Neutrophil (primary cell): ENCODE measurements around the gene C7orf57.

Source experiments
- H3K27ac ChIP-seq: fragments of 200-600 bp; sonication (generic); 2 replicates; pipeline ENCODE4 v1.5.1; 2016; ENCODE audit warnings: mild to moderate bottlenecking, moderate library complexity
- H3K27me3 ChIP-seq: fragments of 200-600 bp; sonication (generic); 2 replicates; pipeline ENCODE4 v1.6.0; 2016; ENCODE audit warnings: mild to moderate bottlenecking
- H3K36me3 ChIP-seq: fragments of 200-600 bp; sonication (generic); 2 replicates; pipeline ENCODE4 v1.5.1; 2017
- H3K4me1 ChIP-seq, 2 experiments: fragments of 200-600 bp in 1 of 2; sonication (generic) in 1 of 2; 1 replicate in 1 of 2; 2 replicates in 1 of 2; pipeline versions ENCODE4 v1.5.1 to v1.6.1; 2013 to 2016; ENCODE audit warnings: low read depth in 1 of 2, low read length in 1 of 2, mild to moderate bottlenecking in 1 of 2, moderate library complexity in 1 of 2; ENCODE audit not compliant: control insufficient read depth in 1 of 2, insufficient read depth in 1 of 2
- H3K4me3 ChIP-seq, 2 experiments: fragments of 200-600 bp in 1 of 2; sonication (generic) in 1 of 2; 1 replicate in 1 of 2; 2 replicates in 1 of 2; pipeline ENCODE4 v1.5.1; 2013 to 2016; ENCODE audit warnings: low read depth in 1 of 2, low read length in 1 of 2, mild to moderate bottlenecking in 1 of 2, moderate library complexity in 1 of 2
- H3K9me3 ChIP-seq: fragments of 200-600 bp; sonication (generic); 2 replicates; pipeline ENCODE4 v1.5.1; 2016
- TF ChIP-seq, protein P1 (sequence below): fragments of 200-600 bp; sonication (generic); IDR thresholded peaks from 2 replicates; pipeline ENCODE4 v1.5.1; 2016; ENCODE audit warnings: antibody characterized with exemption

The C7orf57 gene

GRCh38 chr7:48106906-48107659 is 71.7 kb downstream of the C7orf57 start:
- Histone ChIP-seq H3K27me3 (no peaks in the 10 kb centered on the region), H3K9me3 (no peaks in the 10 kb centered on the region), H3K4me3 (no peak overlapping the region), H3K4me1 (peaks cover 8% of the 10 kb centered on the region in 2 experiments), H3K36me3 (peaks cover 75% of the 10 kb centered on the region), H3K27ac (no peak overlapping the region)
- TF ChIP-seq, protein P1, sequence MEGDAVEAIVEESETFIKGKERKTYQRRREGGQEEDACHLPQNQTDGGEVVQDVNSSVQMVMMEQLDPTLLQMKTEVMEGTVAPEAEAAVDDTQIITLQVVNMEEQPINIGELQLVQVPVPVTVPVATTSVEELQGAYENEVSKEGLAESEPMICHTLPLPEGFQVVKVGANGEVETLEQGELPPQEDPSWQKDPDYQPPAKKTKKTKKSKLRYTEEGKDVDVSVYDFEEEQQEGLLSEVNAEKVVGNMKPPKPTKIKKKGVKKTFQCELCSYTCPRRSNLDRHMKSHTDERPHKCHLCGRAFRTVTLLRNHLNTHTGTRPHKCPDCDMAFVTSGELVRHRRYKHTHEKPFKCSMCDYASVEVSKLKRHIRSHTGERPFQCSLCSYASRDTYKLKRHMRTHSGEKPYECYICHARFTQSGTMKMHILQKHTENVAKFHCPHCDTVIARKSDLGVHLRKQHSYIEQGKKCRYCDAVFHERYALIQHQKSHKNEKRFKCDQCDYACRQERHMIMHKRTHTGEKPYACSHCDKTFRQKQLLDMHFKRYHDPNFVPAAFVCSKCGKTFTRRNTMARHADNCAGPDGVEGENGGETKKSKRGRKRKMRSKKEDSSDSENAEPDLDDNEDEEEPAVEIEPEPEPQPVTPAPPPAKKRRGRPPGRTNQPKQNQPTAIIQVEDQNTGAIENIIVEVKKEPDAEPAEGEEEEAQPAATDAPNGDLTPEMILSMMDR = no peak

DNA sequence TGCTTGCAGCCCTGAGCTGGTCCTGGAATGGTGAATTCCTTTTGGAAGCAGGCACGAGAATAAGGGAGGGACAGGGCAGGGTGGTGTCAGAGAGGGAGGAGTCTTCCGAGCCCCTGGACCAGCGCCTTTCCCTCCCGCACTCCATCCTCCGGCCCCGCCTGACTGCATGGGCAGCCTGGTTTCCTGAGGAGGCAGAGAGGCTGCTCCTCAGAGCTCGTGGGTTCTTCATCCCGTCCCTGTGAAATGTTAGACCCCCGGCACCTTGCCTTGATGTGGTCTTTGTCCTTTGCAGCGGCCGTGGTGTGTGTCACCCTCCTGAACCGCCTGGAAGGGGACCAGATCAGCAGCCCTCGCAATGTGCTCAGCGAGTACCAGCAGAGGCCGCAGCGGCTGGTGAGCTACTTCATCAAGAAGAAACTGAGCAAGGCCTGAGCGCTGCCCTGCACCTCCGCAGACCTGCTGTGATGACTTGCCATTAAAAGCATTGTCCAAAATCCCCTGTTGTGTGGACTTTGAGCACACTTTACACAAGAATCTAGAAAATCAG is 72.7 kb downstream of the C7orf57 start:
- Histone ChIP-seq H3K36me3 (peaks cover 66% of the 10 kb centered on the region), H3K4me3 (no peak overlapping the region), H3K4me1 (peaks cover 8% of the 10 kb centered on the region in 2 experiments), H3K27me3 (no peaks in the 10 kb centered on the region), H3K9me3 (no peaks in the 10 kb centered on the region), H3K27ac (no peak overlapping the region)
- TF ChIP-seq, protein P1 = no peak

GRCh38 chr7:48108959-48109847 is 73.9 kb downstream of the C7orf57 start:
- peaks cover 8% of the 10 kb centered on the region in 2 experiments for H3K4me1 ChIP-seq
- peaks cover 54% of the 10 kb centered on the region for H3K36me3 ChIP-seq
- no peaks in the 10 kb centered on the region for H3K27me3 ChIP-seq
- H3K9me3 ChIP-seq = no peaks in the 10 kb centered on the region
- TF ChIP-seq, protein P1 = no peak
- no peak overlapping the region for H3K27ac ChIP-seq
- no peak overlapping the region for H3K4me3 ChIP-seq

DNA sequence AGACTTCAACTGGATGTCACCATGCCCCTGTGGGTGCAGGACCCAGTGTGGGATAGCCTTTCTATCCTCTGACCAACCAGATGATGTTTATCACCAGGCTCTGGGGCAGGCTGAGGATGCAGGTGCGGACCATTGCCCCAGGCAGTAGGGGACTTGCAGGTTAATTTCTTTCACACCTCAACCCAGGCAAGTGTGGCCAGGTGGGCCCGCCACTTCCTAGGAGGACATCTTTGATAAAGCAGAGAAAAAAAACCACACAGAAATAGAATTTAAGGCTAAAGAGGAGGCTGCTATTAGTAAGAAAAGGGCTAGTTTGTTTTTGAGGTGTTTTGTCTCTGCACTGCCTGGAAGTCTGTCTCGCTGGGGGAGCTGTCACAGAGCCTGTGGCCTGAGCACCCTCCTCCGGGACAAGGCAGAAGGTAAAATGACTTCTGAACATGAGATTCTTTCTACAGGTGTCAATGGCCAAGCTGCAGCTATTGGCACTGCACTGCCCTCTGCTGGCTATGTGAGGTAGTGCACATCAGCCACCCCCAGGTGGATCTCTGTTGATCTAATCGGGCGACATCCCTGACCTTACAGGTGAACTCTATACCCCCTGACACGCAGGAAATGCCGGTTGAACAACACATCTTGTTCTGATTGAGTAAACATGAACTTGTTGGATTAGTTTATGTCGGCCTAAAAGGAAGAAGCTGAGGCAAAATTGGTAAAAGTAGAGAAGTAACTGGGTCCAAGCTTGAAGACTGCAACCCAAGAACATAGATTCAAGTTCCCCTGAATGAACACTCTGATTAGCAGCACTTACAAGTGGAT is 74.7 kb downstream of the C7orf57 start:
- Histone ChIP-seq H3K27ac (no peak overlapping the region), H3K4me1 (peaks cover 8% of the 10 kb centered on the region in 2 experiments)
- TF ChIP-seq, protein P1 = peak; percentile 98

GRCh38 chr7:48110868-48111267 is 75.5 kb downstream of the C7orf57 start:
- Histone ChIP-seq H3K4me3 (no peak overlapping the region), H3K4me1 (peaks cover 8% of the 10 kb centered on the region in 2 experiments), H3K36me3 (peaks cover 37% of the 10 kb centered on the region), H3K27me3 (no peaks in the 10 kb centered on the region), H3K27ac (no peak overlapping the region), H3K9me3 (no peaks in the 10 kb centered on the region)
- TF ChIP-seq, protein P1 = no peak

More for the DNA sequence above, 74.7 kb downstream of the C7orf57 start:
- H3K36me3 ChIP-seq = peaks cover 46% of the 10 kb centered on the region
- H3K27me3 ChIP-seq = no peaks in the 10 kb centered on the region
- H3K4me3 ChIP-seq = no peak overlapping the region
- no peaks in the 10 kb centered on the region for H3K9me3 ChIP-seq
